Measurements from ENCODE around the gene EMSY. TPM values are rescaled to one million over a fixed set of nuclear protein-coding genes. Genes with fewer than 3 reads are reported as not detected.

The EMSY gene
- total RNA-seq, 1 experiment from 2014 or later = 29.3 TPM

- Histone ChIP-seq H4K20me1 (ENCODE audit: control insufficient read depth, insufficient read depth, insufficient read length) (no peaks in the 10 kb centered on the region), H3K79me2 (ENCODE audit: insufficient read depth, low read length) (0 out of 2 replicates have a peak, but pooled peaks cover 2% of the 10 kb centered on the region), H2BK5ac (ENCODE audit: insufficient read length, low read length) (no peak overlapping the region), H2BK20ac (ENCODE audit: low read depth, low read length, poor library complexity, severe bottlenecking) (no peak overlapping the region), H3K56ac (ENCODE audit: insufficient read length, low read depth, low read length) (no peak overlapping the region), H3K4me2 (ENCODE audit: insufficient read depth, insufficient read length, low read length) (no peak overlapping the region), H4K91ac (ENCODE audit: insufficient read length, low read depth, low read length) (no peak overlapping the region), H3K23me2 (ENCODE audit: insufficient read length, low read depth, low read length, poor library complexity, severe bottlenecking) (no peaks in the 10 kb centered on the region), H2BK120ac (ENCODE audit: low read depth, low read length, poor library complexity, severe bottlenecking) (no peak overlapping the region), H3K27ac (ENCODE audit: insufficient read length, low read depth, low read length) (no peak overlapping the region), H3K14ac (ENCODE audit: insufficient read depth, low read length) (no peak overlapping the region), H3T11ph (ENCODE audit: low read length) (no peak overlapping the region), H3K79me1 (ENCODE audit: insufficient read depth, low read depth, low read length, poor library complexity, severe bottlenecking) (no peaks in the 10 kb centered on the region), H2BK15ac (ENCODE audit: low read depth, low read length) (no peak overlapping the region), H2AK5ac (ENCODE audit: insufficient read length, low read length) (no peak overlapping the region), H3K4me1 (ENCODE audit: insufficient read depth, low read length) (no peaks in the 10 kb centered on the region; the same call in 1 of the 2 replicates), H3K4ac (ENCODE audit: low read depth, low read length) (no peak overlapping the region), H2BK12ac (ENCODE audit: insufficient read length, low read depth, low read length) (no peak overlapping the region), H2AFZ (ENCODE audit: low read length) (no peak overlapping the region), H4K8ac (replicated peaks; ENCODE audit: insufficient read length, low read depth, low read length) (no peak overlapping the region), H4K5ac (ENCODE audit: insufficient read length, low read depth, low read length) (no peak overlapping the region), H3K9ac (ENCODE audit: extremely low read depth, insufficient read length, low read length) (no peak overlapping the region), H3K23ac (ENCODE audit: insufficient read length, low read depth, low read length) (no peak overlapping the region), H3K18ac (ENCODE audit: insufficient read length, low read depth, low read length) (no peak overlapping the region), H3K9me3 (ENCODE audit: control insufficient read depth, low read depth, low read length) (no peaks in the 10 kb centered on the region), H3K27me3 (ENCODE audit: insufficient read depth, low read length) (no peaks in the 10 kb centered on the region)
- Mint-ChIP-seq H3K27me3 (ENCODE audit: low read depth) (0 out of 2 replicates have a peak, but pooled peaks cover 1% of the 10 kb centered on the region), H3K36me3 (ENCODE audit: insufficient read depth in 1 of 3, low read depth in 3 of 3) (no peaks in the 10 kb centered on the region), H3K9me3 (no peaks in the 10 kb centered on the region), H3K27ac (0 out of 7 replicates have a peak overlapping the region, but pooled peaks of 1 of the 3 experiments have one; percentile 5), H3K4me1 (peaks cover 5% of the 10 kb centered on the region in 2 experiments), H3K4me3 (no peak overlapping the region)
- no CpG with 5 or more reads among the region's 7 CpGs for WGBS (ENCODE audit: extremely low coverage, insufficient read length, low lambda C conversion rate)
- DNase-seq = no peak
- no peak for TF ChIP-seq CTCF (conservative IDR thresholded peaks at IDR 0.05)
Observed at GRCh38 chr11:76408171-76408965, 36.5 kb upstream of the EMSY start.

Data from H9 (cell line).